K562 (cell line): Measurements from ENCODE around the gene UBE2D2. TPM values are rescaled to one million over a fixed set of nuclear protein-coding genes. Genes with fewer than 3 reads are reported as not detected.

Experiments used
- ELK1 ChIP-seq: sonication (generic); formaldehyde crosslinking; IDR thresholded peaks from 2 replicates; pipeline ENCODE4 v1.8.1; 2022; ENCODE audit warnings: missing genetic modification reagents
- GABPB1 ChIP-seq: sonication (generic); formaldehyde crosslinking; IDR thresholded peaks from 2 replicates; pipeline ENCODE4 v1.8.0; 2022; ENCODE audit warnings: mild to moderate bottlenecking, missing genetic modification reagents
- MAZ ChIP-seq, 2 experiments: fragments of 450-650 bp in 1 of 2; sonication (generic) in 1 of 2; formaldehyde crosslinking; IDR thresholded peaks in 1 of 2; conservative IDR thresholded peaks in 1 of 2; 2 replicates each; pipeline versions ENCODE4 v1.4.0 to v1.5.0; 2020; ENCODE audit warnings: mild to moderate bottlenecking in 1 of 2, missing genetic modification reagents in 1 of 2
- NR4A1 ChIP-seq, 2 experiments: fragments of 250-450 bp in 1 of 2; fragments of 450-650 bp in 1 of 2; sonication (Bioruptor Pico) in 1 of 2; IDR thresholded peaks; 2 replicates each; pipeline versions ENCODE4 v1.4.0 to v1.6.1; 2016 to 2020; ENCODE audit warnings: mild to moderate bottlenecking in 2 of 2, missing compliant biosample characterization in 1 of 2, missing genetic modification characterization in 1 of 2, moderate library complexity in 1 of 2
- PRPF4 ChIP-seq: fragments of 200-400 bp; formaldehyde crosslinking; IDR thresholded peaks from one replicate; pipeline ENCODE4 v1.6.1; 2017; ENCODE audit warnings: low read length, low read depth, mild to moderate bottlenecking; ENCODE audit not compliant: insufficient read depth, poor library complexity, severe bottlenecking
- PTTG1 ChIP-seq: fragments of 450-650 bp; IDR thresholded peaks from 2 replicates; pipeline ENCODE4 v1.6.1; 2016; ENCODE audit warnings: low read depth, mild to moderate bottlenecking, missing genetic modification characterization, missing compliant biosample characterization
- SETDB1 ChIP-seq: IDR thresholded peaks from one replicate; pipeline ENCODE4 v1.6.1; 2012; ENCODE audit warnings: low read length, control low read depth, inconsistent platforms
- SIX5 ChIP-seq, 2 experiments: IDR thresholded peaks; 2 replicates each; pipeline ENCODE4 v1.6.1; 2011; ENCODE audit warnings: low read length in 2 of 2, borderline replicate concordance in 1 of 2, low read depth in 1 of 2, mild to moderate bottlenecking in 1 of 2, moderate library complexity in 1 of 2; ENCODE audit not compliant: insufficient read depth in 1 of 2
- ZC3H4 ChIP-seq: sonication (generic); formaldehyde crosslinking; IDR thresholded peaks from 2 replicates; pipeline ENCODE4 v1.9.0; 2021; ENCODE audit warnings: missing genetic modification reagents, borderline replicate concordance
- ZFP1 ChIP-seq: fragments of 450-650 bp; formaldehyde crosslinking; IDR thresholded peaks from 2 replicates; pipeline ENCODE4 v1.4.0; 2020; ENCODE audit warnings: mild to moderate bottlenecking, mixed read lengths
- ZFPM2 ChIP-seq: fragments of 250-450 bp; sonication (Bioruptor Pico); IDR thresholded peaks from 2 replicates; pipeline ENCODE4 v1.5.1; 2022; ENCODE audit warnings: mild to moderate bottlenecking
- ZNF274 ChIP-seq: IDR thresholded peaks from 2 replicates; pipeline ENCODE4 v1.6.1; 2011; ENCODE audit warnings: low read depth, mild to moderate bottlenecking, low read length, moderate library complexity, borderline replicate concordance
- ZNF639 ChIP-seq, 2 experiments: fragments of 200-800 bp in 1 of 2; sonication (Bioruptor generic) in 1 of 2; sonication (generic) in 1 of 2; formaldehyde crosslinking in 1 of 2; IDR thresholded peaks in 1 of 2; conservative IDR thresholded peaks in 1 of 2; 2 replicates each; pipeline versions ENCODE4 v1.5.0 to v1.6.1; 2016 to 2020; ENCODE audit warnings: missing compliant biosample characterization in 1 of 2, missing genetic modification characterization in 1 of 2, missing genetic modification reagents in 1 of 2
- ZNF696 ChIP-seq: fragments of 250-450 bp; sonication (Bioruptor Pico); conservative IDR thresholded peaks from 2 replicates; pipeline ENCODE4 v1.4.0; 2020; ENCODE audit warnings: mild to moderate bottlenecking, moderate library complexity
- ZNF707 ChIP-seq: fragments of 250-450 bp; sonication (Bioruptor Pico); conservative IDR thresholded peaks from 2 replicates; pipeline ENCODE4 v1.8.0; 2022; ENCODE audit warnings: inconsistent platforms, mild to moderate bottlenecking, moderate library complexity
- ZNF740 ChIP-seq, 3 experiments: fragments of 200-800 bp in 1 of 3; sonication (Bioruptor generic) in 1 of 3; sonication (generic) in 1 of 3; formaldehyde crosslinking in 1 of 3; IDR thresholded peaks; 2 replicates each; pipeline versions ENCODE4 v1.6.1 to v1.8.0; 2016 to 2022; ENCODE audit warnings: mild to moderate bottlenecking in 2 of 3, missing compliant biosample characterization in 2 of 3, missing genetic modification characterization in 2 of 3, missing genetic modification reagents in 1 of 3
- polyA plus RNA-seq, 8 experiments: library from polyadenylated mRNA; depleted of rRNA in 4 of 8; stranded (reverse) in 5 of 8; unstranded in 3 of 8; fragments of >200 nt; fragmentation: Nextera tagmentation in 2 of 8; fragmentation: Illumina TruSeq in 1 of 8; extraction: Ambion mirVana in 2 of 8; extraction: Trizol in 1 of 8; gene quantifications; 2 replicates each; pipeline versions ENCODE4 v1.2.1 to v1.2.3, GENCODE V29; 2011 to 2014; ENCODE audit warnings: inconsistent platforms in 1 of 8, missing spikeins in 1 of 8
- total RNA-seq, 7 experiments: library from RNA; depleted of rRNA in 6 of 7; stranded (reverse); fragments of >200 nt in 6 of 7; fragmentation: Illumina TruSeq in 2 of 7; extraction: Trizol in 2 of 7; gene quantifications; 2 replicates each; pipeline versions ENCODE4 v1.2.1 to v1.2.3, GENCODE V29; 2011 to 2021; ENCODE audit warnings: low replicate concordance in 1 of 7

UBE2D2 gene
- total and polyA plus RNA-seq, 9 of the 15 experiments (the other 6 are each of a cell fraction or from before 2014, with no cell fraction given): 53.6 to 198 (median 122) TPM

- no peak for TF ChIP-seq ZNF696 (CRISPR knock-in tag)
- no peak for TF ChIP-seq ZNF707
- TF ChIP-seq ELK1 (CRISPR knock-in tag): no peak
- TF ChIP-seq ZFP1 (CRISPR knock-in tag): no peak
- no peak for TF ChIP-seq PRPF4
- TF ChIP-seq GABPB1 (CRISPR knock-in tag): peak; percentile 84
- TF ChIP-seq ZNF639 (CRISPR knock-in tag; conservative IDR thresholded peaks at IDR 0.05 in 1 of 2, IDR thresholded peaks at IDR 0.05 in 1 of 2): peak in 1 of 2 experiments; percentile 61; a peak in 1 of 4 replicates
- TF ChIP-seq SETDB1: no peak
- TF ChIP-seq ZC3H4 (CRISPR knock-in tag): no peak; the same call in 1 of the 2 replicates
- no peak; the same call in 1 of the 2 replicates for TF ChIP-seq ZNF274
- peak; percentile 81; the same call in 1 of the 2 replicates for TF ChIP-seq ZNF740 (CRISPR knock-in tag; IDR thresholded peaks at IDR 0.05)
- TF ChIP-seq ZNF740 (tag; IDR thresholded peaks at IDR 0.05): no peak
- TF ChIP-seq SIX5 (IDR thresholded peaks at IDR 0.05; ENCODE audit: borderline replicate concordance in 1 of 2, insufficient read depth in 1 of 2, low read depth in 1 of 2, low read length in 2 of 2): no peak
- TF ChIP-seq MAZ (CRISPR knock-in tag; conservative IDR thresholded peaks at IDR 0.05 in 1 of 2, IDR thresholded peaks at IDR 0.05 in 1 of 2): peak; percentile 84 to 86
- TF ChIP-seq NR4A1 (CRISPR knock-in tag; IDR thresholded peaks at IDR 0.05): no peak
- TF ChIP-seq NR4A1 (tag; IDR thresholded peaks at IDR 0.05): 0 out of 2 replicates have a peak, but pooled peaks have one; percentile 59
- TF ChIP-seq ZFPM2 (CRISPR knock-in tag): no peak
- no peak for TF ChIP-seq PTTG1 (tag)
Observed at GRCh38 chr5:139517683-139518564, 43.2 kb upstream of the UBE2D2 start (continued).
